Measurements from ENCODE around the gene BCAS3. TPM values are rescaled to one million over a fixed set of nuclear protein-coding genes. Genes with fewer than 3 reads are reported as not detected.

Gene BCAS3
- total RNA-seq, 1 donor, result 23.7 TPM

- no peak for TF ChIP-seq CTCF (IDR thresholded peaks at IDR 0.05; ENCODE audit: insufficient read depth, low read depth, low read length)
- peak overlapping the region; percentile 74 for H3K4me3 ChIP-seq (ENCODE audit: low read depth, low read length)
- DNase-seq (ENCODE audit: low read depth), result peak; percentile 39
These were observed 722.5 kb downstream of the BCAS3 start for GRCh38 chr17:61400066-61400716.

- no peak for TF ChIP-seq CTCF (IDR thresholded peaks at IDR 0.05; ENCODE audit: insufficient read depth, low read depth, low read length)
- DNase-seq (ENCODE audit: low read depth), result peak; percentile 58
- H3K4me3 ChIP-seq (ENCODE audit: low read depth, low read length), result peak overlapping the region; percentile 74
These were observed 723.2 kb downstream of the BCAS3 start for GRCh38 chr17:61400717-61401388.

GRCh38 chr17:61401389-61402072 lies 723.9 kb downstream of the BCAS3 start:
- DNase-seq (ENCODE audit: low read depth), result peak; percentile 55
- peak overlapping the region; percentile 74 for H3K4me3 ChIP-seq (ENCODE audit: low read depth, low read length)
- TF ChIP-seq CTCF (IDR thresholded peaks at IDR 0.05; ENCODE audit: insufficient read depth, low read depth, low read length), result no peak

- DNase-seq (ENCODE audit: low read depth), result no peak
- H3K4me3 ChIP-seq (ENCODE audit: low read depth, low read length), result peak overlapping the region; percentile 74
- no peak for TF ChIP-seq CTCF (IDR thresholded peaks at IDR 0.05; ENCODE audit: insufficient read depth, low read depth, low read length)
These were observed 724.5 kb downstream of the BCAS3 start for GRCh38 chr17:61402073-61402541.

- no peak for TF ChIP-seq CTCF (IDR thresholded peaks at IDR 0.05; ENCODE audit: insufficient read depth, low read depth, low read length)
- peak; percentile 63 for DNase-seq (ENCODE audit: low read depth)
- H3K4me3 ChIP-seq (ENCODE audit: low read depth, low read length), result peak overlapping the region; percentile 74
These were observed 725.5 kb downstream of the BCAS3 start for GRCh38 chr17:61402978-61403800.
